Tibial nerve (tissue), 4 donors: Measurements from ENCODE around the gene MAGI2.

Experiments
- EP300 ChIP-seq, 2 donors: sonication (generic); formaldehyde crosslinking; IDR thresholded peaks; one replicate each; pipeline ENCODE4 v1.6.1; 2017; ENCODE audit warnings: antibody characterized with exemption in 2 of 2, mild to moderate bottlenecking in 1 of 2
- TF ChIP-seq, protein P1 (sequence below), 5 experiments: fragments of 200-600 bp in 3 of 5; fragments of 450-650 bp in 2 of 5; sonication (generic) in 3 of 5; IDR thresholded peaks; one replicate each; pipeline ENCODE4 v1.5.1; 2016 to 2019; ENCODE audit warnings: antibody characterized with exemption in 5 of 5, mild to moderate bottlenecking in 3 of 5, moderate library complexity in 2 of 5

DNA sequence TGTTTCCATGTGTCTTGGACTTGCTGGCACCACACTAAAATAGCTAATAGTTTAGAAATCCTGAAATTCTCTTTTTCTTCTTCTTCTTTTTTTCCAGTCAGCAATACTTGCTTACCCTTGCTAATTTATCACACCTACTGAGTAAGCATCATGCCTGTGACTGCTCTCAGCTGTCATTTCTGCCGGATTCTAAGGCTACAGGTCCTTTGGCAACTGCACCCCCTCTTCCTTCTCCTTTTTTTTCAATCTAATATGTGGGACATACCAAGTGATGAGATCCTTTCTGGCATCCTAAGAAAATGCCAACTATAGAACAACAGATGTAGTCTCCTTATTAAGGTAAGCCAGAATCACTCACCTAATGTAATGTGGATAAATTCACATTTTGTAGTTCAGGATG lies 444.7 kb downstream of the MAGI2 start:
- TF ChIP-seq, protein P1, sequence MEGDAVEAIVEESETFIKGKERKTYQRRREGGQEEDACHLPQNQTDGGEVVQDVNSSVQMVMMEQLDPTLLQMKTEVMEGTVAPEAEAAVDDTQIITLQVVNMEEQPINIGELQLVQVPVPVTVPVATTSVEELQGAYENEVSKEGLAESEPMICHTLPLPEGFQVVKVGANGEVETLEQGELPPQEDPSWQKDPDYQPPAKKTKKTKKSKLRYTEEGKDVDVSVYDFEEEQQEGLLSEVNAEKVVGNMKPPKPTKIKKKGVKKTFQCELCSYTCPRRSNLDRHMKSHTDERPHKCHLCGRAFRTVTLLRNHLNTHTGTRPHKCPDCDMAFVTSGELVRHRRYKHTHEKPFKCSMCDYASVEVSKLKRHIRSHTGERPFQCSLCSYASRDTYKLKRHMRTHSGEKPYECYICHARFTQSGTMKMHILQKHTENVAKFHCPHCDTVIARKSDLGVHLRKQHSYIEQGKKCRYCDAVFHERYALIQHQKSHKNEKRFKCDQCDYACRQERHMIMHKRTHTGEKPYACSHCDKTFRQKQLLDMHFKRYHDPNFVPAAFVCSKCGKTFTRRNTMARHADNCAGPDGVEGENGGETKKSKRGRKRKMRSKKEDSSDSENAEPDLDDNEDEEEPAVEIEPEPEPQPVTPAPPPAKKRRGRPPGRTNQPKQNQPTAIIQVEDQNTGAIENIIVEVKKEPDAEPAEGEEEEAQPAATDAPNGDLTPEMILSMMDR (IDR thresholded peaks at IDR 0.05) = no peak
- TF ChIP-seq EP300 (IDR thresholded peaks at IDR 0.05) = no peak
